ENCODE measurements around the gene SNX21. TPM values are rescaled to one million over a fixed set of nuclear protein-coding genes. Genes with fewer than 3 reads are reported as not detected.

Gene SNX21
- total and polyA plus RNA-seq, 9 of the 15 experiments (the other 6 are each of a cell fraction or from before 2014, with no cell fraction given): 0.10 to 1.2 (median 0.42) TPM

GRCh38 chr20:45857114-45857881 is 23.7 kb downstream of the SNX21 start, which contains the start of the genes ACOT8 and ZSWIM3 (continued):
- TF ChIP-seq NR0B1 (IDR thresholded peaks at IDR 0.05; ENCODE audit: partially characterized antibody) (no peak), RBBP5 (IDR thresholded peaks at IDR 0.05; ENCODE audit: borderline replicate concordance, insufficient read depth, low read length, poor library complexity, severe bottlenecking) (peak; percentile 90), MBD2 (IDR thresholded peaks at IDR 0.05; ENCODE audit: borderline replicate concordance, low read depth) (peak; percentile 99), ZNF121 (CRISPR knock-in tag; conservative IDR thresholded peaks at IDR 0.05) (no peak), EZH2 (IDR thresholded peaks at IDR 0.05; ENCODE audit: borderline replicate concordance, low read depth, low read length) (no peak), HMGXB4 (CRISPR knock-in tag; IDR thresholded peaks at IDR 0.05) (no peak), ZNF324 (CRISPR knock-in tag; IDR thresholded peaks at IDR 0.05) (no peak), OTX1 (CRISPR knock-in tag; IDR thresholded peaks at IDR 0.05) (no peak), PHF20 (IDR thresholded peaks at IDR 0.05; ENCODE audit: partially characterized antibody) (peak; percentile 57), TEAD1 (CRISPR knock-in tag; IDR thresholded peaks at IDR 0.05) (0 out of 4 replicates have a peak, but pooled peaks of 1 of the 2 experiments have one; percentile 4), NKRF (IDR thresholded peaks at IDR 0.05; ENCODE audit: borderline replicate concordance) (peak; percentile 41), TAL1 (IDR thresholded peaks at IDR 0.05) (no peak), SREBF1 (IDR thresholded peaks at IDR 0.05; ENCODE audit: borderline replicate concordance, low read depth, low read length) (peak; percentile 58; the same call in 1 of the 2 replicates), EP400 (IDR thresholded peaks at IDR 0.05) (peak; percentile 65), ZFPM2 (CRISPR knock-in tag; IDR thresholded peaks at IDR 0.05) (no peak), ELF1 (tag; IDR thresholded peaks at IDR 0.05) (peak; percentile 88), ZNF143 (CRISPR knock-in tag; IDR thresholded peaks at IDR 0.05) (no peak), SUPT5H (IDR thresholded peaks at IDR 0.05) (peak; percentile 74), NONO (IDR thresholded peaks at IDR 0.05; ENCODE audit: low read depth in 2 of 2, low read length in 1 of 2) (no peak), E2F4 (CRISPR knock-in tag; IDR thresholded peaks at IDR 0.05; ENCODE audit: low read depth) (no peak), MAX (CRISPR knock-in tag; IDR thresholded peaks at IDR 0.05) (peak; percentile 13), ZBED1 (IDR thresholded peaks at IDR 0.05) (no peak), RBFOX2 (IDR thresholded peaks at IDR 0.05; ENCODE audit: low read depth, low read length) (peak; percentile 81)
